HCT116 (cell line): ENCODE measurements around the gene UNC79.

Source experiments
- CEBPB ChIP-seq: IDR thresholded peaks from 2 replicates; pipeline ENCODE4 v1.6.1; 2012; ENCODE audit warnings: low read depth
- ZBTB33 ChIP-seq: IDR thresholded peaks from 2 replicates; pipeline ENCODE4 v1.6.1; 2011; ENCODE audit warnings: mild to moderate bottlenecking, low read length, moderate library complexity; ENCODE audit not compliant: insufficient replicate concordance; ENCODE audit errors: extremely low read depth

GRCh38 chr14:93743270-93744060 lies 312.7 kb downstream of the UNC79 start:
- TF ChIP-seq CEBPB (no peak), ZBTB33 (no peak)
